Breast epithelium (tissue), 4 donors: ENCODE results near the gene MLLT6. TPM values are rescaled to one million over a fixed set of nuclear protein-coding genes. Genes with fewer than 3 reads are reported as not detected.

Experiments
- DNase-seq, 2 donors: peaks; one replicate each; pipeline ENCODE4 v3.0.0-alpha.2; 2019; ENCODE audit warnings: low spot score in 2 of 2
- H3K27ac ChIP-seq, 2 donors: fragments of 200-600 bp; sonication (generic) in 1 of 2; one replicate each; pipeline ENCODE4 v1.5.1; 2016 to 2019; ENCODE audit warnings: mild to moderate bottlenecking in 1 of 2
- H3K27me3 ChIP-seq, 2 donors: fragments of 200-600 bp; sonication (generic) in 1 of 2; one replicate each; pipeline versions ENCODE4 v1.5.1 to v1.6.0; 2017 to 2019; ENCODE audit warnings: control low read depth in 1 of 2, mild to moderate bottlenecking in 1 of 2
- H3K36me3 ChIP-seq: fragments of 200-600 bp; one replicate; pipeline ENCODE4 v1.5.1; 2019
- H3K4me1 ChIP-seq, 2 donors: fragments of 200-600 bp; sonication (generic); one replicate each; pipeline ENCODE4 v1.5.1; 2016 to 2019; ENCODE audit warnings: control low read depth in 1 of 2
- H3K4me3 ChIP-seq, 3 donors: fragments of 200-600 bp; sonication (generic); 1 replicate in 2 of 3; 2 replicates in 1 of 3; pipeline ENCODE4 v1.5.1; 2016 to 2019; ENCODE audit warnings: mild to moderate bottlenecking in 3 of 3, moderate library complexity in 2 of 3
- H3K9me3 ChIP-seq, 2 donors: fragments of 200-600 bp; sonication (generic) in 1 of 2; one replicate each; pipeline ENCODE4 v1.5.1; 2016 to 2019; ENCODE audit warnings: control low read depth in 1 of 2
- POLR2A ChIP-seq: fragments of 450-650 bp; IDR thresholded peaks from one replicate; pipeline ENCODE4 v1.6.1; 2016; ENCODE audit warnings: antibody characterized with exemption, mild to moderate bottlenecking, moderate library complexity
- POLR2AphosphoS5 ChIP-seq, 3 donors: sonication (generic); formaldehyde crosslinking; IDR thresholded peaks; one replicate each; pipeline ENCODE4 v1.6.1; 2017; ENCODE audit warnings: antibody characterized with exemption in 3 of 3
- intact Hi-C: fragments of 100-400 bp; cut with DNase I; formaldehyde crosslinking; loops from one replicate; pipeline ENCODE4 v1.15.1; 2023; ENCODE audit warnings: low total_unique reads
- total RNA-seq, 3 donors: library from RNA; depleted of rRNA; stranded (reverse); fragments of >200 nt; gene quantifications; one replicate each; pipeline ENCODE4 v1.1.0, GENCODE V29; 2016
- TF ChIP-seq, protein P1 (sequence below), 3 donors: fragments of 450-650 bp; IDR thresholded peaks; one replicate each; pipeline ENCODE4 v1.5.1; 2016 to 2017; ENCODE audit warnings: antibody characterized with exemption in 3 of 3, mild to moderate bottlenecking in 3 of 3, moderate library complexity in 3 of 3

MLLT6 gene
- total RNA-seq, 3 donors from 2014 or later = 41.9 to 101 (median 90.5) TPM

DNA sequence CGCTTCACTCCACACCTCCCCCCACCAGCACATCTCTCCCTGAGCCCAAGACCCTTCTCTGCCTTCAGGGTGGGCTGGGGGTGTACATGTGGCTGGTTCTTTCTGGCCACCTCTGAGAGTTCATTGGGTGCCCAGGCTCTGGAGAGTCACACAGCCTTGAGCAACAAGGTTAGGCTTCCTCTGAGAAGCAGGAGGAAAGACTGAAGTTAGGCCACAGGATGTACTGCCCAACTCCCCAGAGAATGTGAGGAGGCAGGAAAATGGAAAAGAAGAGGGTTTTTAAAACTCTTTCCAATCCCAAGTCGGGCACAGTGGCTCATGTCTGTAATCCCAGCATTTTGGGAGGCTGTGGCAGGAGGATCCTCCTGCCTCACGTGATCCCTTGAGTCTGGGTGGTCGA lies 35.7 kb downstream of the MLLT6 start:
- no peaks in the 10 kb centered on the region for H3K27me3 ChIP-seq
- intact Hi-C loops = no loop called here
- H3K36me3 ChIP-seq = no peaks in the 10 kb centered on the region
- H3K4me3 ChIP-seq = no peak overlapping the region
- no peak for DNase-seq
- peak overlapping the region; percentile 88 to 91 for H3K27ac ChIP-seq
- H3K4me1 ChIP-seq = peaks cover 12% of the 10 kb centered on the region in 2 donors
- no peaks in the 10 kb centered on the region for H3K9me3 ChIP-seq
- TF ChIP-seq POLR2A (no peak), POLR2AphosphoS5 (IDR thresholded peaks at IDR 0.05) (no peak)
- TF ChIP-seq, protein P1, sequence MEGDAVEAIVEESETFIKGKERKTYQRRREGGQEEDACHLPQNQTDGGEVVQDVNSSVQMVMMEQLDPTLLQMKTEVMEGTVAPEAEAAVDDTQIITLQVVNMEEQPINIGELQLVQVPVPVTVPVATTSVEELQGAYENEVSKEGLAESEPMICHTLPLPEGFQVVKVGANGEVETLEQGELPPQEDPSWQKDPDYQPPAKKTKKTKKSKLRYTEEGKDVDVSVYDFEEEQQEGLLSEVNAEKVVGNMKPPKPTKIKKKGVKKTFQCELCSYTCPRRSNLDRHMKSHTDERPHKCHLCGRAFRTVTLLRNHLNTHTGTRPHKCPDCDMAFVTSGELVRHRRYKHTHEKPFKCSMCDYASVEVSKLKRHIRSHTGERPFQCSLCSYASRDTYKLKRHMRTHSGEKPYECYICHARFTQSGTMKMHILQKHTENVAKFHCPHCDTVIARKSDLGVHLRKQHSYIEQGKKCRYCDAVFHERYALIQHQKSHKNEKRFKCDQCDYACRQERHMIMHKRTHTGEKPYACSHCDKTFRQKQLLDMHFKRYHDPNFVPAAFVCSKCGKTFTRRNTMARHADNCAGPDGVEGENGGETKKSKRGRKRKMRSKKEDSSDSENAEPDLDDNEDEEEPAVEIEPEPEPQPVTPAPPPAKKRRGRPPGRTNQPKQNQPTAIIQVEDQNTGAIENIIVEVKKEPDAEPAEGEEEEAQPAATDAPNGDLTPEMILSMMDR (IDR thresholded peaks at IDR 0.05) = no peak

DNA sequence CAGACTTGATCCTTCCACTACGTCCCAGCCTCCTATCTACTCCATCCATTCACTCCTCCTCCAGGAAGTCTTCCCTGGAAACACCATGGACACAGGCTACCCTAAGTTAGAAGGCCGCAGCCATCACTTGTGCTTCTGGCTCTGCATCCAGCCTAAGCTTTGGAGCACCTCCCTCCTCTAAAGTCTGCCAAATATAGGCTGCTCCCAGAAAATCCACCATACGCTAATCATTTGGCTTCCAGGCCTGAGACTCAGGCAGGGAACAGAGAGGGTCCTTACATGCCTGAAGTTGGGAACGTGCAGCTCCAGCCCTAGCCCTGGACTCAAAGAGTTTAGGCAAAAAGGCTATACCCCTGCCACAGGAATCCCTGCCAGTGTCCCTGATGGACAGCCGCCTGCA lies 36.4 kb downstream of the MLLT6 start:
- TF ChIP-seq POLR2A (no peak), POLR2AphosphoS5 (IDR thresholded peaks at IDR 0.05) (no peak)
- TF ChIP-seq, protein P1 (IDR thresholded peaks at IDR 0.05) = no peak
- intact Hi-C loops = no loop called here
- H3K4me1 ChIP-seq = peaks cover 16 to 18% of the 10 kb centered on the region in 2 donors

DNA sequence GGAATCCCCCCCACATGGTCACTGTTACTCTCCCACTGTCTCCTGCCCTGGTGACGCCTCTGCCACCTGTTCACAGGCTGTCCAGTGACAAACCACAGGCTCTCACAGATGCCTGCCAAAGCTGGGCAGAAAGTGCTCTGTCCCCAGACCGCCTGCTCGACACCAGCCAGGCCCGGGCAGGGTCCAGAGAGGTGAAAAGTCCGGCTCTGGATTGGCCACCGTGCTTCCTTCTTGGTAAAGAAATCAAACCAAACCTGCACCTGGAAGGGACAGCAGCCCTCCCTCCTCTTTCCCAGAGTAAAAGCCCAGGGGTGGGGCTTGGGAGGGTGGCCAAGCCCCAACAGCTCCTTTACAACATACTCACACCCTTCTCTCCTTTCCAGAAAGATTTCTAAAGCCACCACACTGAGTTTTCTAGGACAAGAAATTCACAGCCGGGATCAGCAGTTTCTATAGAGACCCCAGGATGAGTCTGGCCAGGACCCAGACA lies 36.9 kb downstream of the MLLT6 start:
- Histone ChIP-seq H3K27me3 (no peaks in the 10 kb centered on the region), H3K9me3 (no peaks in the 10 kb centered on the region), H3K27ac (peak overlapping the region; percentile 88 to 91), H3K36me3 (no peaks in the 10 kb centered on the region), H3K4me3 (peak overlapping the region in 1 of 3 donors; percentile 4), H3K4me1 (peaks cover 16 to 23% of the 10 kb centered on the region in 2 donors)
- TF ChIP-seq POLR2A (no peak), POLR2AphosphoS5 (IDR thresholded peaks at IDR 0.05) (no peak)
- TF ChIP-seq, protein P1 (IDR thresholded peaks at IDR 0.05) = no peak
- DNase-seq = no peak
- intact Hi-C loops = no loop called here

More for the DNA sequence above, 36.4 kb downstream of the MLLT6 start:
- H3K27ac ChIP-seq = peak overlapping the region; percentile 88 to 91
- no peak overlapping the region for H3K4me3 ChIP-seq
- DNase-seq = no peak
- H3K9me3 ChIP-seq = no peaks in the 10 kb centered on the region
- no peaks in the 10 kb centered on the region for H3K27me3 ChIP-seq
- no peaks in the 10 kb centered on the region for H3K36me3 ChIP-seq

DNA sequence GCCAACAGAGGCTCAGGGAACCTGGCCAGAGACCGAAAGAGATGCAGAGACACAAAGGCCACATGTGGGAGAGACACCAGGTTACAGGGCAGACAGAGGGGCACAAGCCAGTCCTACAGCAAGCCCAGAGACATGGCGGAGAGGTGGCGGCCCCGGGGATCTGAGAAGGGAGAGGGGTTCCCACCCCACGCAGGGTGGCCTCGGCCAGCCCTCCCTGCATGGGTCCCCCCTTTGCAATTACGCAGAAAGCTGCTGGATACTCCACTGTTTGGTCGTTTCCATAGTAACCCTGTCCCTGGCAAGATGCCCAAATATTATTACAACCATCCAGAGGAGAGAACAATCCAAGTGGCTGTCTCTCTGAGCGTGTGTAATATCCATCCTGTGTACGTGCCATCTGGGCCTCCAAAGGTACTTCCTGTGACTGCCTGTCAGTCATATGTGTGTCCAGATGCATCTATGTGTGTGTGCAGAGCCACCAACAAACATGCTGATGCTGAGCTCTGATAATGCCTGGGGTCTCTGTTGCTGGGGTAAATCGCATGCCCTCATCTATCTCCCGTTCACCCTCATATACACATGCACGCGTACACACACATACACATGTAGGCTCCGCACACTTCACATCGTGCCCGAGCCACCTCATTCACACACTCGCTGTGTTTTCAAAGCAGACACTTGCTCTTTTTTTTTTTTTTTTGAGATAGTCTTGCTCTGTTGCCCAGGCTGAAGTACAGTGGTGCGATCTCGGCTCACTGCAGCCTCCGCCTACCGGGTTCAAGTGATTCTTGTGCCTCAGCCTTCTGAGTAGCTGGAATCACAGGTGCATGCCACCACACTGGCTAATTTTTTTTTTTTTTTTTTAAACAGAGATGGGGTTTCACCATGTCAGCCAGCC lies 37.6 kb downstream of the MLLT6 start:
- no peaks in the 10 kb centered on the region for H3K36me3 ChIP-seq
- no peaks in the 10 kb centered on the region for H3K9me3 ChIP-seq
- DNase-seq = no peak
- TF ChIP-seq POLR2A (no peak), POLR2AphosphoS5 (IDR thresholded peaks at IDR 0.05) (peak in 1 of 3 donors; percentile 36)
- TF ChIP-seq, protein P1 (IDR thresholded peaks at IDR 0.05) = no peak
- peak overlapping the region in 1 of 3 donors; percentile 4 for H3K4me3 ChIP-seq
- H3K27ac ChIP-seq = peak overlapping the region; percentile 88 to 91
- peaks cover 16 to 25% of the 10 kb centered on the region in 2 donors for H3K4me1 ChIP-seq
- intact Hi-C loops = no loop called here
- no peaks in the 10 kb centered on the region for H3K27me3 ChIP-seq
